WTC11 (cell line): Measurements from ENCODE around the gene TBX20. TPM values are rescaled to one million over a fixed set of nuclear protein-coding genes. Genes with fewer than 3 reads are reported as not detected.

Experiments
- CREB1 ChIP-seq: sonication (generic); formaldehyde crosslinking; IDR thresholded peaks from 2 replicates; pipeline ENCODE4 v1.8.0; 2023; ENCODE audit warnings: mild to moderate bottlenecking, missing genetic modification reagents
- FOXP1 ChIP-seq: sonication (generic); formaldehyde crosslinking; IDR thresholded peaks from 2 replicates; pipeline ENCODE4 v1.8.0; 2022; ENCODE audit warnings: missing genetic modification reagents, mild to moderate bottlenecking, moderate library complexity, borderline replicate concordance
- GABPB1 ChIP-seq: sonication (generic); formaldehyde crosslinking; IDR thresholded peaks from 2 replicates; pipeline ENCODE4 v1.8.1; 2023; ENCODE audit warnings: mild to moderate bottlenecking, missing genetic modification reagents
- GTF2I ChIP-seq: fragments of 250-450 bp; sonication (Bioruptor Pico); conservative IDR thresholded peaks from 2 replicates; pipeline ENCODE4 v1.4.0; 2021; ENCODE audit warnings: mild to moderate bottlenecking
- JAZF1 ChIP-seq: fragments of 250-450 bp; sonication (Bioruptor Pico); IDR thresholded peaks from 2 replicates; pipeline ENCODE4 v1.9.0; 2021; ENCODE audit warnings: moderate library complexity, mild to moderate bottlenecking, inconsistent platforms
- NFATC4 ChIP-seq: fragments of 250-450 bp; sonication (Bioruptor Pico); IDR thresholded peaks from 2 replicates; pipeline ENCODE4 v1.9.0; 2021; ENCODE audit warnings: mild to moderate bottlenecking
- NFE2L1 ChIP-seq: sonication (generic); formaldehyde crosslinking; IDR thresholded peaks from 2 replicates; pipeline ENCODE4 v1.8.1; 2023; ENCODE audit warnings: missing genetic modification reagents
- NR3C1 ChIP-seq: sonication (generic); formaldehyde crosslinking; conservative IDR thresholded peaks from 2 replicates; pipeline ENCODE4 v1.8.1; 2023; ENCODE audit warnings: low read depth, mild to moderate bottlenecking, missing genetic modification reagents
- PRRX2 ChIP-seq: fragments of 250-450 bp; sonication (Bioruptor Pico); IDR thresholded peaks from 2 replicates; pipeline ENCODE4 v1.8.0; 2021; ENCODE audit warnings: mild to moderate bottlenecking
- RORB ChIP-seq: fragments of 250-450 bp; sonication (Bioruptor Pico); IDR thresholded peaks from 2 replicates; pipeline ENCODE4 v1.9.0; 2021; ENCODE audit warnings: mild to moderate bottlenecking
- TEAD4 ChIP-seq: sonication (generic); formaldehyde crosslinking; IDR thresholded peaks from 2 replicates; pipeline ENCODE4 v1.8.0; 2022; ENCODE audit warnings: mild to moderate bottlenecking, missing genetic modification reagents
- ZNF219 ChIP-seq: sonication (generic); formaldehyde crosslinking; IDR thresholded peaks from 2 replicates; pipeline ENCODE4 v1.8.0; 2023; ENCODE audit warnings: missing genetic modification reagents, mild to moderate bottlenecking, borderline replicate concordance
- ZNF396 ChIP-seq: fragments of 250-450 bp; sonication (Bioruptor Pico); IDR thresholded peaks from 2 replicates; pipeline ENCODE4 v1.8.0; 2021; ENCODE audit warnings: mild to moderate bottlenecking, moderate library complexity, borderline replicate concordance
- ZNF416 ChIP-seq: fragments of 250-450 bp; sonication (Bioruptor Pico); IDR thresholded peaks from 2 replicates; pipeline ENCODE4 v1.9.0; 2021; ENCODE audit warnings: mild to moderate bottlenecking, inconsistent platforms
- total RNA-seq: library from RNA; stranded (reverse); gene quantifications from 3 replicates; pipeline ENCODE4 v1.2.3, GENCODE V29; 2021
- TF ChIP-seq, protein P1 (sequence below): fragments of 250-450 bp; sonication (Bioruptor Pico); IDR thresholded peaks from 2 replicates; pipeline ENCODE4 v1.9.0; 2021; ENCODE audit warnings: moderate library complexity, mild to moderate bottlenecking, inconsistent platforms, borderline replicate concordance
- TF ChIP-seq, protein P2 (sequence below): fragments of 200-600 bp; IDR thresholded peaks from 2 replicates; pipeline ENCODE4 v1.8.0; 2022; ENCODE audit warnings: antibody characterized with exemption
- TF ChIP-seq, protein P3 (sequence below): fragments of 250-450 bp; sonication (Bioruptor Pico); IDR thresholded peaks from 2 replicates; pipeline ENCODE4 v2.1.2; 2022; ENCODE audit warnings: mild to moderate bottlenecking, moderate library complexity
- TF ChIP-seq, protein P4 (sequence below): sonication (generic); formaldehyde crosslinking; IDR thresholded peaks from 2 replicates; pipeline ENCODE4 v1.8.1; 2022; ENCODE audit warnings: low read depth, mild to moderate bottlenecking, moderate library complexity, missing genetic modification reagents, borderline replicate concordance
- TF ChIP-seq, protein P5 (sequence below): sonication (generic); formaldehyde crosslinking; IDR thresholded peaks from 2 replicates; pipeline ENCODE4 v1.8.1; 2023; ENCODE audit warnings: mild to moderate bottlenecking, missing genetic modification reagents, moderate library complexity
- TF ChIP-seq, protein P6 (sequence below): sonication (generic); formaldehyde crosslinking; IDR thresholded peaks from 2 replicates; pipeline ENCODE4 v1.8.1; 2023; ENCODE audit warnings: mild to moderate bottlenecking, missing genetic modification reagents
- TF ChIP-seq, protein P7 (sequence below): fragments of 250-450 bp; sonication (Bioruptor Pico); conservative IDR thresholded peaks from 2 replicates; pipeline ENCODE4 v1.9.0; 2021; ENCODE audit warnings: mild to moderate bottlenecking
- TF ChIP-seq, protein P8 (sequence below): sonication (generic); formaldehyde crosslinking; IDR thresholded peaks from 2 replicates; pipeline ENCODE4 v1.8.1; 2022; ENCODE audit warnings: missing genetic modification reagents, borderline replicate concordance
- TF ChIP-seq, protein P9 (sequence below): sonication (generic); formaldehyde crosslinking; IDR thresholded peaks from 2 replicates; pipeline ENCODE4 v1.8.1; 2023; ENCODE audit warnings: mild to moderate bottlenecking, moderate library complexity, missing genetic modification reagents
- TF ChIP-seq, protein P10 (sequence below): sonication (generic); formaldehyde crosslinking; conservative IDR thresholded peaks from 2 replicates; pipeline ENCODE4 v1.8.1; 2022; ENCODE audit warnings: mild to moderate bottlenecking, missing genetic modification reagents

TBX20 gene
- total RNA-seq, 1 experiment from 2014 or later, result 0.24 TPM

DNA sequence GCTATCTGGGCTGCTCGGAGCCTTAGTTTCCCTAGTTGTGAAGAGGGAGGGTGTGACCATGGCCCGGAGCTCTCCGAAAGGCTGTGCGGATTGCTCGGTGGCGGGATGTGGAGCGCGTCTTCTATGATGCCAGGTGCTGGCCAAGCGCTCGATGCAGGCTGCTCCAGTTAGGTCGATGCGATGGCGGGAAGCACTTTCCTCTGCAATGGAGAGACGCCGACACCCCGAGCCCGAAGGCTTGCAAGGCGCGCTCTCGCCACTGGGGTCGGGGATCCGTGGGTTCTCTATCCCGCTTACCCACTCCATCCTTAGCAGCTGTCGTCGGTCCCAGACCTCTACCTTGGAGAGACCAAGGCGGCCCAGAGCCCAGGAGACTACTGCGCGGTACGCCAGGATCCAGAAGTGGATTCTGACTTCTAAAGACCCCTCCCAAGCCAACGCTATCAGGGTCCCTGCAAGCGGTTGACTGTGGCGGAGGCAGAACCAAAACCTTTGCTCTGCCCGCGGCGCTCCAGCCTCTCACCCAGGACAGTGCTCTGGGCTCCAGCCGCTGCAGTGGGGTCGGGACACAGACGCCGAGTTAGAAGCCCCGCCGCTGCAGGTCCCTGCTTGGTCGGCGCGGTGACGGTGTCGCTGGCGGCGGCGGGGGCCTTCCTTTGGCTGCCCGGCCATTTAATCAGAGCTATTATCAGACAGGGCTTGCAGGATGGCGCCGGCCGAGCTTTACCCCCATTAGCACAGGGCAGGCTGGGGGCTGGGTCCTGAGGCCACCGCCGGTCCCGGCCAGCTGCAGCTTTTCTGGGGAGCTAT, 7.8 kb upstream of the TBX20 start (continued):
- TF ChIP-seq, protein P1, sequence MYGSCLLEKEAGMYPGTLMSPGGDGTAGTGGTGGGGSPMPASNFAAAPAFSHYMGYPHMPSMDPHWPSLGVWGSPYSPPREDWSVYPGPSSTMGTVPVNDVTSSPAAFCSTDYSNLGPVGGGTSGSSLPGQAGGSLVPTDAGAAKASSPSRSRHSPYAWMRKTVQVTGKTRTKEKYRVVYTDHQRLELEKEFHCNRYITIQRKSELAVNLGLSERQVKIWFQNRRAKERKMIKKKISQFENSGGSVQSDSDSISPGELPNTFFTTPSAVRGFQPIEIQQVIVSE, result no peak
- TF ChIP-seq, protein P2, sequence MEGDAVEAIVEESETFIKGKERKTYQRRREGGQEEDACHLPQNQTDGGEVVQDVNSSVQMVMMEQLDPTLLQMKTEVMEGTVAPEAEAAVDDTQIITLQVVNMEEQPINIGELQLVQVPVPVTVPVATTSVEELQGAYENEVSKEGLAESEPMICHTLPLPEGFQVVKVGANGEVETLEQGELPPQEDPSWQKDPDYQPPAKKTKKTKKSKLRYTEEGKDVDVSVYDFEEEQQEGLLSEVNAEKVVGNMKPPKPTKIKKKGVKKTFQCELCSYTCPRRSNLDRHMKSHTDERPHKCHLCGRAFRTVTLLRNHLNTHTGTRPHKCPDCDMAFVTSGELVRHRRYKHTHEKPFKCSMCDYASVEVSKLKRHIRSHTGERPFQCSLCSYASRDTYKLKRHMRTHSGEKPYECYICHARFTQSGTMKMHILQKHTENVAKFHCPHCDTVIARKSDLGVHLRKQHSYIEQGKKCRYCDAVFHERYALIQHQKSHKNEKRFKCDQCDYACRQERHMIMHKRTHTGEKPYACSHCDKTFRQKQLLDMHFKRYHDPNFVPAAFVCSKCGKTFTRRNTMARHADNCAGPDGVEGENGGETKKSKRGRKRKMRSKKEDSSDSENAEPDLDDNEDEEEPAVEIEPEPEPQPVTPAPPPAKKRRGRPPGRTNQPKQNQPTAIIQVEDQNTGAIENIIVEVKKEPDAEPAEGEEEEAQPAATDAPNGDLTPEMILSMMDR, result no peak
- TF ChIP-seq, protein P3, sequence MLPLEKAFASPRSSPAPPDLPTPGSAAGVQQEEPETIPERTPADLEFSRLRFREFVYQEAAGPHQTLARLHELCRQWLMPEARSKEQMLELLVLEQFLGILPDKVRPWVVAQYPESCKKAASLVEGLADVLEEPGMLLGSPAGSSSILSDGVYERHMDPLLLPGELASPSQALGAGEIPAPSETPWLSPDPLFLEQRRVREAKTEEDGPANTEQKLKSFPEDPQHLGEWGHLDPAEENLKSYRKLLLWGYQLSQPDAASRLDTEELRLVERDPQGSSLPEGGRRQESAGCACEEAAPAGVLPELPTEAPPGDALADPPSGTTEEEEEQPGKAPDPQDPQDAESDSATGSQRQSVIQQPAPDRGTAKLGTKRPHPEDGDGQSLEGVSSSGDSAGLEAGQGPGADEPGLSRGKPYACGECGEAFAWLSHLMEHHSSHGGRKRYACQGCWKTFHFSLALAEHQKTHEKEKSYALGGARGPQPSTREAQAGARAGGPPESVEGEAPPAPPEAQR (CRISPR knock-in tag), result no peak
- TF ChIP-seq, protein P4, sequence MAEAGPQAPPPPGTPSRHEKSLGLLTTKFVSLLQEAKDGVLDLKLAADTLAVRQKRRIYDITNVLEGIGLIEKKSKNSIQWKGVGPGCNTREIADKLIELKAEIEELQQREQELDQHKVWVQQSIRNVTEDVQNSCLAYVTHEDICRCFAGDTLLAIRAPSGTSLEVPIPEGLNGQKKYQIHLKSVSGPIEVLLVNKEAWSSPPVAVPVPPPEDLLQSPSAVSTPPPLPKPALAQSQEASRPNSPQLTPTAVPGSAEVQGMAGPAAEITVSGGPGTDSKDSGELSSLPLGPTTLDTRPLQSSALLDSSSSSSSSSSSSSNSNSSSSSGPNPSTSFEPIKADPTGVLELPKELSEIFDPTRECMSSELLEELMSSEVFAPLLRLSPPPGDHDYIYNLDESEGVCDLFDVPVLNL (CRISPR knock-in tag), result no peak
- TF ChIP-seq JAZF1 (CRISPR knock-in tag) (no peak), PRRX2 (CRISPR knock-in tag) (no peak), ZNF416 (no peak), RORB (no peak), NR3C1 (CRISPR knock-in tag) (no peak), GABPB1 (CRISPR knock-in tag) (no peak), NFATC4 (CRISPR knock-in tag) (no peak), TEAD4 (no peak), FOXP1 (CRISPR knock-in tag) (0 out of 2 replicates have a peak, but pooled peaks have one; percentile 59), NFE2L1 (CRISPR knock-in tag) (peak; percentile 62; the same call in 1 of the 2 replicates), CREB1 (CRISPR knock-in tag) (no peak), ZNF396 (CRISPR knock-in tag) (no peak), ZNF219 (no peak), GTF2I (CRISPR knock-in tag) (no peak)
- TF ChIP-seq, protein P5, sequence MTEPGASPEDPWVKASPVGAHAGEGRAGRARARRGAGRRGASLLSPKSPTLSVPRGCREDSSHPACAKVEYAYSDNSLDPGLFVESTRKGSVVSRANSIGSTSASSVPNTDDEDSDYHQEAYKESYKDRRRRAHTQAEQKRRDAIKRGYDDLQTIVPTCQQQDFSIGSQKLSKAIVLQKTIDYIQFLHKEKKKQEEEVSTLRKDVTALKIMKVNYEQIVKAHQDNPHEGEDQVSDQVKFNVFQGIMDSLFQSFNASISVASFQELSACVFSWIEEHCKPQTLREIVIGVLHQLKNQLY (CRISPR knock-in tag), result no peak
- TF ChIP-seq, protein P6, sequence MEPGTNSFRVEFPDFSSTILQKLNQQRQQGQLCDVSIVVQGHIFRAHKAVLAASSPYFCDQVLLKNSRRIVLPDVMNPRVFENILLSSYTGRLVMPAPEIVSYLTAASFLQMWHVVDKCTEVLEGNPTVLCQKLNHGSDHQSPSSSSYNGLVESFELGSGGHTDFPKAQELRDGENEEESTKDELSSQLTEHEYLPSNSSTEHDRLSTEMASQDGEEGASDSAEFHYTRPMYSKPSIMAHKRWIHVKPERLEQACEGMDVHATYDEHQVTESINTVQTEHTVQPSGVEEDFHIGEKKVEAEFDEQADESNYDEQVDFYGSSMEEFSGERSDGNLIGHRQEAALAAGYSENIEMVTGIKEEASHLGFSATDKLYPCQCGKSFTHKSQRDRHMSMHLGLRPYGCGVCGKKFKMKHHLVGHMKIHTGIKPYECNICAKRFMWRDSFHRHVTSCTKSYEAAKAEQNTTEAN, result 0 out of 2 replicates have a peak, but pooled peaks have one; percentile 25
- TF ChIP-seq, protein P7, sequence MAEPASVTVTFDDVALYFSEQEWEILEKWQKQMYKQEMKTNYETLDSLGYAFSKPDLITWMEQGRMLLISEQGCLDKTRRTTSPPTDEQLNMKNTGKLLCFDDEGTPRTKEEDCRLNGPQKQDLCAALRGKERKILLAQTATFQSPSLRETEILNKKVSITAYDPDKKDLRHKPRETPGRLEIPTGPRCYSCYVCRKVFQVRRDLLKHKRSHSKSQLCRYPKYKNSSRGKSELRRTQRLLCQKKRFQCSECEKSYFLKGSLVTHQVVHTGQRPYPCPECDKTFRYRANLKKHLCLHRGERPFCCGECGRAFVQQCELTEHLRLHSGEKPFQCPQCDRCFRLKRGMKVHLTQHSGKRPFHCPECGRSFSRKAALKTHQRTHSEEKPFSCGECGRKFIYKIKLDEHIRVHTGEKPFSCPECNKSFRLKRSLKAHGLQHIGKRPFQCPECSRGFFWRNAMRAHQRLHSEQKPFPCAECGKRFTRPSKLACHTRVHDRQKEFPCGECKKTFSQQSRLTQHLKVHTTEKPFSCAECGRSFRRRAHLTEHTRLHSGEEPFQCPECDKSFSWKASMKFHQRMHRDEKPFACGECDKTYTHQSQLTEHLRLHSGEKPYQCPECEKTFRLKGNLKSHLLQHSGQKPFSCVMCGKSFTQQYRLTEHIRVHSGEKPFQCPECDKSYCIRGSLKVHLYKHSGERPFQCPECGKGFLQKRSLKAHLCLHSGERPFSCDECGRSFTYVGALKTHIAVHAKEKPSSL (CRISPR knock-in tag), result no peak
- TF ChIP-seq, protein P8, sequence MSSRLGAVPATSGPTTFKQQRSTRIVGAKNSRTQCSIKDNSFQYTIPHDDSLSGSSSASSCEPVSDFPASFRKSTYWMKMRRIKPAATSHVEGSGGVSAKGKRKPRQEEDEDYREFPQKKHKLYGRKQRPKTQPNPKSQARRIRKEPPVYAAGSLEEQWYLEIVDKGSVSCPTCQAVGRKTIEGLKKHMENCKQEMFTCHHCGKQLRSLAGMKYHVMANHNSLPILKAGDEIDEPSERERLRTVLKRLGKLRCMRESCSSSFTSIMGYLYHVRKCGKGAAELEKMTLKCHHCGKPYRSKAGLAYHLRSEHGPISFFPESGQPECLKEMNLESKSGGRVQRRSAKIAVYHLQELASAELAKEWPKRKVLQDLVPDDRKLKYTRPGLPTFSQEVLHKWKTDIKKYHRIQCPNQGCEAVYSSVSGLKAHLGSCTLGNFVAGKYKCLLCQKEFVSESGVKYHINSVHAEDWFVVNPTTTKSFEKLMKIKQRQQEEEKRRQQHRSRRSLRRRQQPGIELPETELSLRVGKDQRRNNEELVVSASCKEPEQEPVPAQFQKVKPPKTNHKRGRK (CRISPR knock-in tag), result no peak
- TF ChIP-seq, protein P9, sequence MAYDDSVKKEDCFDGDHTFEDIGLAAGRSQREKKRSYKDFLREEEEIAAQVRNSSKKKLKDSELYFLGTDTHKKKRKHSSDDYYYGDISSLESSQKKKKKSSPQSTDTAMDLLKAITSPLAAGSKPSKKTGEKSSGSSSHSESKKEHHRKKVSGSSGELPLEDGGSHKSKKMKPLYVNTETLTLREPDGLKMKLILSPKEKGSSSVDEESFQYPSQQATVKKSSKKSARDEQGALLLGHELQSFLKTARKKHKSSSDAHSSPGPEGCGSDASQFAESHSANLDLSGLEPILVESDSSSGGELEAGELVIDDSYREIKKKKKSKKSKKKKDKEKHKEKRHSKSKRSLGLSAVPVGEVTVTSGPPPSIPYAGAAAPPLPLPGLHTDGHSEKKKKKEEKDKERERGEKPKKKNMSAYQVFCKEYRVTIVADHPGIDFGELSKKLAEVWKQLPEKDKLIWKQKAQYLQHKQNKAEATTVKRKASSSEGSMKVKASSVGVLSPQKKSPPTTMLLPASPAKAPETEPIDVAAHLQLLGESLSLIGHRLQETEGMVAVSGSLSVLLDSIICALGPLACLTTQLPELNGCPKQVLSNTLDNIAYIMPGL (CRISPR knock-in tag), result peak; percentile 47; the same call in 1 of the 2 replicates
- TF ChIP-seq, protein P10, sequence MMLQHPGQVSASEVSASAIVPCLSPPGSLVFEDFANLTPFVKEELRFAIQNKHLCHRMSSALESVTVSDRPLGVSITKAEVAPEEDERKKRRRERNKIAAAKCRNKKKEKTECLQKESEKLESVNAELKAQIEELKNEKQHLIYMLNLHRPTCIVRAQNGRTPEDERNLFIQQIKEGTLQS, result no peak
